HepG2 (cell line): ENCODE measurements around the gene TET3. TPM values are rescaled to one million over a fixed set of nuclear protein-coding genes. Genes with fewer than 3 reads are reported as not detected.

Experiments used
- ATAC-seq: fragments of 200-7000 bp; cut with Tn5 transposase; 3 replicates; pipeline ENCODE4 v1.9.1; 2020; ENCODE audit warnings: mild to moderate bottlenecking, moderate library complexity
- BruUV-seq: library from RNA; stranded (reverse); fragments of 400-500 nt; replicated peaks from 2 replicates; lab custom pipeline; 2021; lab: Mats Ljungman, UMichigan
- CTCF ChIA-PET: fragments of 300-600 bp; formaldehyde crosslinking; extraction: SDS; loops from one replicate; lab custom pipeline; 2021; ENCODE audit warnings: low total read pairs, inconsistent platforms, low intra/inter-chr PET ratio; lab: Yijun Ruan, JAX
- POLR2A ChIA-PET: fragments of 350-600 bp; sonication (Branson Sonifier 250); formaldehyde crosslinking; loops from one replicate; lab custom pipeline; 2020; ENCODE audit warnings: antibody characterized with exemption, inconsistent platforms; lab: Yijun Ruan, JAX
- DNase-seq: peaks from one replicate; pipeline ENCODE4 v3.0.0-alpha.2; 2015; ENCODE audit warnings: low spot score
- FAIRE-seq: peaks from 3 replicates; lab custom pipeline; 2011; peaks lifted over from hg19 to GRCh38; lab: Jason Lieb, UNC
- H2AFZ ChIP-seq: one replicate; pipeline ENCODE4 v1.6.1; 2011; ENCODE audit warnings: low read length, inconsistent platforms
- H3K27ac ChIP-seq: fragments of 300-600 bp; 3 replicates; pipeline ENCODE4 v1.8.0; 2011; ENCODE audit warnings: mixed run types, mild to moderate bottlenecking, mixed read lengths, low read length, inconsistent platforms; ENCODE audit not compliant: insufficient read depth; ENCODE audit errors: extremely low read length
- H3K27me3 ChIP-seq, 2 experiments: fragments of 200-600 bp in 1 of 2; 2 replicates in 1 of 2; 3 replicates in 1 of 2; pipeline versions ENCODE4 v1.6.0 to v1.8.0; 2011; ENCODE audit warnings: low read length in 2 of 2, mild to moderate bottlenecking in 2 of 2, moderate library complexity in 2 of 2, inconsistent platforms in 1 of 2; ENCODE audit not compliant: insufficient read depth in 2 of 2, control insufficient read depth in 1 of 2
- H3K36me3 ChIP-seq, 2 experiments: fragments of 200-600 bp in 1 of 2; replicated peaks in 1 of 2; 2 replicates in 1 of 2; 3 replicates in 1 of 2; pipeline versions ENCODE4 v1.5.1 to v1.8.0; 2011; ENCODE audit warnings: low read length in 2 of 2, inconsistent platforms in 1 of 2; ENCODE audit not compliant: insufficient read depth in 2 of 2, control insufficient read depth in 1 of 2
- H3K4me1 ChIP-seq: 2 replicates; pipeline ENCODE4 v1.5.1; 2012; ENCODE audit warnings: low read length, inconsistent platforms; ENCODE audit not compliant: insufficient read depth
- H3K4me2 ChIP-seq: 2 replicates; pipeline ENCODE4 v1.6.0; 2011; ENCODE audit warnings: low read depth, low read length, inconsistent platforms
- H3K4me3 ChIP-seq, 3 experiments: fragments of 200-600 bp in 1 of 3; sonication (generic), shearing (Covaris generic) in 1 of 3; replicated peaks in 1 of 3; 2 replicates each; pipeline ENCODE4 v1.5.1; 2011 to 2016; ENCODE audit warnings: low read length in 3 of 3, inconsistent platforms in 2 of 3, low read depth in 2 of 3, mild to moderate bottlenecking in 2 of 3, control low read depth in 1 of 3, mixed read lengths in 1 of 3; ENCODE audit not compliant: insufficient read depth in 1 of 3
- H3K79me2 ChIP-seq: one replicate; pipeline ENCODE4 v1.6.1; 2011; ENCODE audit warnings: low read length, inconsistent platforms; ENCODE audit not compliant: insufficient read depth
- H3K9ac ChIP-seq: 2 replicates; pipeline ENCODE4 v1.6.0; 2011; ENCODE audit warnings: mild to moderate bottlenecking, low read depth, low read length, inconsistent platforms; ENCODE audit not compliant: insufficient read depth
- H3K9me3 ChIP-seq: 2 replicates; pipeline ENCODE4 v1.5.1; 2012; ENCODE audit warnings: mild to moderate bottlenecking, low read length
- H4K20me1 ChIP-seq: 2 replicates; pipeline ENCODE4 v1.6.0; 2011; ENCODE audit warnings: inconsistent platforms, mild to moderate bottlenecking, low read length, moderate library complexity; ENCODE audit not compliant: insufficient read depth
- ARNT ChIP-seq: fragments of 450-650 bp; IDR thresholded peaks from 2 replicates; pipeline ENCODE4 v1.6.1; 2017
- CBFB ChIP-seq: sonication (generic); formaldehyde crosslinking; IDR thresholded peaks from 2 replicates; pipeline ENCODE4 v1.4.0; 2020; ENCODE audit warnings: missing genetic modification reagents
- SMAD1 ChIP-seq: sonication (generic); formaldehyde crosslinking; IDR thresholded peaks from 2 replicates; pipeline ENCODE4 v1.4.0; 2020; ENCODE audit warnings: missing genetic modification reagents, low read depth, mild to moderate bottlenecking, borderline replicate concordance
- SRSF4 ChIP-seq: fragments of 200-400 bp; formaldehyde crosslinking; IDR thresholded peaks from one replicate; pipeline ENCODE4 v1.6.1; 2018; ENCODE audit warnings: mild to moderate bottlenecking, low read depth, low read length, moderate library complexity; ENCODE audit not compliant: poor library complexity, severe bottlenecking
- TAF15 ChIP-seq: fragments of 200-400 bp; formaldehyde crosslinking; IDR thresholded peaks from one replicate; pipeline ENCODE4 v1.6.1; 2018; ENCODE audit warnings: mild to moderate bottlenecking, low read depth, low read length; ENCODE audit not compliant: poor library complexity, severe bottlenecking
- ZMAT3 ChIP-seq: sonication (generic); formaldehyde crosslinking; conservative IDR thresholded peaks from 2 replicates; pipeline ENCODE4 v1.7.0; 2021; ENCODE audit warnings: missing genetic modification reagents
- ZNF496 ChIP-seq: sonication (generic); formaldehyde crosslinking; IDR thresholded peaks from 2 replicates; pipeline ENCODE4 v1.8.1; 2023; ENCODE audit warnings: mild to moderate bottlenecking, moderate library complexity, missing genetic modification reagents; ENCODE audit not compliant: insufficient replicate concordance
- ZNF530 ChIP-seq: sonication (generic); formaldehyde crosslinking; IDR thresholded peaks from 2 replicates; pipeline ENCODE4 v1.5.0; 2020; ENCODE audit warnings: low read depth, mild to moderate bottlenecking, missing genetic modification reagents
- in situ Hi-C: cut with HindIII; loops from 2 replicates; pipeline ENCODE4 v1.10.0; 2017; ENCODE audit warnings: low pct_unique_long_range_greater_than_20kb; ENCODE audit not compliant: extremely low pct_ligation_motif_present
- intact Hi-C: fragments of 100-400 bp; cut with micrococcal nuclease; formaldehyde crosslinking; loops from one replicate; pipeline ENCODE4 v1.10.0; 2022; ENCODE audit not compliant: unreplicated experiment
- polyA plus RNA-seq, 8 experiments: library from polyadenylated mRNA; depleted of rRNA in 3 of 8; stranded (reverse) in 7 of 8; unstranded in 1 of 8; fragments of >200 nt; fragmentation: Illumina TruSeq in 4 of 8; extraction: Trizol in 4 of 8; gene quantifications; 2 replicates each; pipeline versions ENCODE4 v1.2.1 to v1.2.3, GENCODE V29; 2011 to 2016; ENCODE audit warnings: low read depth in 4 of 8, missing spikeins in 1 of 8, mixed read lengths in 1 of 8; ENCODE audit not compliant: insufficient read depth in 1 of 8
- total RNA-seq, 5 experiments: library from RNA; depleted of rRNA; stranded (reverse); fragments of >200 nt; fragmentation: Illumina TruSeq; extraction: Trizol; gene quantifications; 2 replicates each; pipeline ENCODE4 v1.2.3, GENCODE V29; 2016; ENCODE audit warnings: low read depth in 1 of 5
- TF ChIP-seq, protein P1 (sequence below): sonication (generic); IDR thresholded peaks from 2 replicates; pipeline ENCODE4 v1.6.1; 2016; ENCODE audit warnings: low read depth, borderline replicate concordance
- TF ChIP-seq, protein P2 (sequence below): sonication (generic); formaldehyde crosslinking; IDR thresholded peaks from 2 replicates; pipeline ENCODE4 v1.4.0; 2020; ENCODE audit warnings: missing genetic modification reagents

The TET3 gene
- total and polyA plus RNA-seq, 2 of the 13 experiments (the other 11 are each of a cell fraction or from before 2014, with no cell fraction given) = 4.3 to 6.8 TPM

DNA sequence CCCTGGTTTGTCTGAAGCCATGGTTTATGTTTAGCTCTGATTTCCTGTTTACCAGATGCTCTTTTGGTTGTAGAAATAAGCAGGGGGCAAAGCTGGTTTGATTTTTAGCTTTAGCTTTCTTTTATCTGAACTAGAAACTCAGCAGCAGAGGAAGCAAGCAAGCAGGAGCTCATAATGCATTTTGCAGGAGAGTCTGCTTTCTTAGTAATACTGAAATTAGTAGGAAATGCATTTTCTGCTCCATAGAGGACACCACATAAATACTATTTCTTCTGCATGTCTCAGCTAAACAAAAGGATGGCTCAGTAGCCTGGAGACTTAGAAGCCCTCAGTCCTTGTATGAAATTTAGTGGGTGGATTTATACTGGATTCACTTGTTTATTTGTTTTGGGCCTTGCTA lies 34.9 kb upstream of the TET3 start:
- no TSS peak for BruUV-seq
- TF ChIP-seq, protein P1, sequence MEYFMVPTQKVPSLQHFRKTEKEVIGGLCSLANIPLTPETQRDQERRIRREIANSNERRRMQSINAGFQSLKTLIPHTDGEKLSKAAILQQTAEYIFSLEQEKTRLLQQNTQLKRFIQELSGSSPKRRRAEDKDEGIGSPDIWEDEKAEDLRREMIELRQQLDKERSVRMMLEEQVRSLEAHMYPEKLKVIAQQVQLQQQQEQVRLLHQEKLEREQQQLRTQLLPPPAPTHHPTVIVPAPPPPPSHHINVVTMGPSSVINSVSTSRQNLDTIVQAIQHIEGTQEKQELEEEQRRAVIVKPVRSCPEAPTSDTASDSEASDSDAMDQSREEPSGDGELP = no peak
- TF ChIP-seq ZNF496 (CRISPR knock-in tag) (no peak), ZNF530 (CRISPR knock-in tag) (no peak), SRSF4 (no peak), ARNT (no peak), ZMAT3 (CRISPR knock-in tag) (no peak), TAF15 (no peak), SMAD1 (no peak), CBFB (CRISPR knock-in tag) (no peak)
- TF ChIP-seq, protein P2, sequence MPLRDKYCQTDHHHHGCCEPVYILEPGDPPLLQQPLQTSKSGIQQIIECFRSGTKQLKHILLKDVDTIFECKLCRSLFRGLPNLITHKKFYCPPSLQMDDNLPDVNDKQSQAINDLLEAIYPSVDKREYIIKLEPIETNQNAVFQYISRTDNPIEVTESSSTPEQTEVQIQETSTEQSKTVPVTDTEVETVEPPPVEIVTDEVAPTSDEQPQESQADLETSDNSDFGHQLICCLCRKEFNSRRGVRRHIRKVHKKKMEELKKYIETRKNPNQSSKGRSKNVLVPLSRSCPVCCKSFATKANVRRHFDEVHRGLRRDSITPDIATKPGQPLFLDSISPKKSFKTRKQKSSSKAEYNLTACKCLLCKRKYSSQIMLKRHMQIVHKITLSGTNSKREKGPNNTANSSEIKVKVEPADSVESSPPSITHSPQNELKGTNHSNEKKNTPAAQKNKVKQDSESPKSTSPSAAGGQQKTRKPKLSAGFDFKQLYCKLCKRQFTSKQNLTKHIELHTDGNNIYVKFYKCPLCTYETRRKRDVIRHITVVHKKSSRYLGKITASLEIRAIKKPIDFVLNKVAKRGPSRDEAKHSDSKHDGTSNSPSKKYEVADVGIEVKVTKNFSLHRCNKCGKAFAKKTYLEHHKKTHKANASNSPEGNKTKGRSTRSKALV (CRISPR knock-in tag) = no peak
- Histone ChIP-seq H3K4me1 (no peaks in the 10 kb centered on the region), H3K9ac (no peak overlapping the region), H3K9me3 (no peaks in the 10 kb centered on the region), H3K4me3 (no peak overlapping the region), H3K79me2 (peaks cover 2% of the 10 kb centered on the region), H3K4me2 (no peak overlapping the region), H3K27me3 (no peaks in the 10 kb centered on the region), H3K36me3 (peaks cover 49 to 92% of the 10 kb centered on the region in 2 experiments), H3K27ac (no peak overlapping the region), H2AFZ (no peak overlapping the region), H4K20me1 (no peaks in the 10 kb centered on the region)
- ATAC-seq (no peak), DNase-seq (no peak), FAIRE-seq (no peak)
- ChIA-PET POLR2A (no interaction called here), CTCF (no interaction called here)
- in situ Hi-C loops (no loop called here), intact Hi-C loops (no loop called here)
